DMS53 treated with DMSO at 0.1 percent for 48 hours (cell line): Measurements from ENCODE around the gene QKI.
"Not testable (repeated sequence)": the region's sequence is repeated elsewhere in the genome, so short reads cannot be mapped to it uniquely, and the experiment has no call there.

ENCODE experiments used
- DNase-seq: peaks from one replicate; lab custom pipeline; 2025; ENCODE audit not compliant: unreplicated experiment; lab: John Stamatoyannopoulos, UW

Gene QKI

DNA sequence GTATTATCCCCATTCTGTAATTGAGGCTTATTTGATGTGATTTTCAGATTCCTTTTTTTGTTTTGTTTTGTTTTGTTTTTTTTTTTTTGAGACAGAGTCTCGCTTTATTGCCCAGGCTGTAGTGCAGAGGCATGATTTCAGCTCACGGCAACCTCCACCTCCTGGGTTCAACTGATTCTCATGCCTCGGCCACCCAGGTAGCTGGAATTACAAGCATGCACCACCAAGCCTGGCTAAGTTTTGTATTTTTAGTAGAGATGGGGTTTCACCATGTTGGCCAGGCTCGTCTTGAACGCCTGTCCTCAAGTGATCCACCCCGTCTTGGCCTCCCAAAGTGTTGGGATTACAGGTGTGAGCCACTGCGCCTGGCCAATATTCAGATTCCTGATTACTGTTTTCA lies 62.4 kb downstream of the QKI start:
- DNase-seq: not testable (repeated sequence)

DNA sequence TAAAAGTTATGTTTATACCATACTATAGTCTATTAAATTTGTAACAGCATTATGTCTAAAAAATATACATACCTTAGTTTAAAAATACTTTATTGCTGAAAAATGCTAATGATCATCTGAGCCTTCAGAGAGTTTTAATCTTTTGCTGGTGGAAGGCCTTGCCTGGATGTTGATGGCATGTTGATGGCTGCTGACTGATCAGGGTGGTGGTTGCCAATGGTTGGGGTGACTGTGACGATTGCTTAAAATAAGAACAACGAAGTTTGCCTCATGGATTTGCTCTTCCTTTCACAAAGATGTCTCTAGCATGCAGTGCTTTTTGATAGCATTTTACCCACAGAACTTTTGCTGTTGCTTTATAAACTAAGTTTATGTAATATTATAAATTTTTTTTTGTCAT lies 68.6 kb downstream of the QKI start:
- DNase-seq: no peak

DNA sequence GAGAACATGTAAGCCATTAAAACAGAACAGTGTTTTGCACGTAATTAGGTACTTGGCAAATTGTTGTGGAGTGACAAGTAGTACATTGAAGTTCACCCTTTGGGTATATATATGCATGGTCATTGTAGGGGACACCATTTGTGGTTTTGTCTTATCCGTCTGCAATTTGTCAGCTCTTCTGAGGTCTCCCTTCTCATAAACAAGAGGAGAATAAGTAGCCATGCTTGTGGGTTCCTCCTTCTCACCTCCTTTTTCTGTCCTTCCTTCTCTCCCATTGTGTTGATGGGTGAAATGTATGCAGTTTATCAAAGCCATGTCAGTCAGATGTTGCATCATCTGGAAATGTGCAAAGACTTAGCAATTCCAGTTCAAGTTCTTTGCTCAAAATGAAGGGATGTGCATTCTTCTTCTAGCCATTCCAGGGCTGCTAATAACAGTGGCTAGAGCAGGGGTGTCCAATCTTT lies 70.9 kb downstream of the QKI start:
- DNase-seq: no peak

DNA sequence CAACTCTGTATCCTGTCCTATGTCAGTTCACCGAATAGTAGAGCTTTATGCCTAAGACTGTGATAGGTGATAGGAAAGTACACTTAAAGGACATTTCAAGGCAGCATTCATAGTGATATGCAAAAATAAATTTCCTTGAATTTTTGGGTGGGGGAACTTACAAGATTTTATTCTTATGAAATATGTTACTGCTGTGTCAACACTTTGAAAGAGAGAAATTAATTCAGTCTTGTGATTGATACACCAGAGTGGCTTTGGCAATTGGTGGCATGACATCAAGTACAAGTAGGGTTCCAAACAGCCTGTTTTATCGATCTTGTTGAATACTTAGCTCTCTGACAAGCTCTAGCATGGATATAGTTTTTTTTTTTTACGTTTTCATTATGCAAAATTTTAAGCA lies 72.3 kb downstream of the QKI start:
- DNase-seq: no peak

DNA sequence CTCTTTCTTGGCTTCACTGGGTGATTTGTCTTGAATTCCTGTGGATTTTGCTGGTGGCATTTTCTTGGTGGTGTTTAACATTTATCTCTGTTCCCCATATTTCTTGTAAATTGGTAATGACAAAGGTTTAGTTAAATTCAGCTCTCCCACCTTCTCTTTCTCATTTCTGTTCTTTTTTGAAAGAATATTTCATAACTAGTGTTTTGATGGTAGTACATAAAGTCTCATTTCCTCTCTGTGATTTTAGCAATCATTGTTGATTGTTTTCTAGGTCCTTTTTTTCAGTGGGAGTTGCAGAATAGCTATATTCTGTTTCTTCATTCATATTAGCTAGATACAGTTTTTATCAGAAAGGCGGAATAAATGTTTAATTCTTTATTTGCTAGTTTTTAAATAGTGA lies 73.1 kb downstream of the QKI start:
- no peak for DNase-seq

DNA sequence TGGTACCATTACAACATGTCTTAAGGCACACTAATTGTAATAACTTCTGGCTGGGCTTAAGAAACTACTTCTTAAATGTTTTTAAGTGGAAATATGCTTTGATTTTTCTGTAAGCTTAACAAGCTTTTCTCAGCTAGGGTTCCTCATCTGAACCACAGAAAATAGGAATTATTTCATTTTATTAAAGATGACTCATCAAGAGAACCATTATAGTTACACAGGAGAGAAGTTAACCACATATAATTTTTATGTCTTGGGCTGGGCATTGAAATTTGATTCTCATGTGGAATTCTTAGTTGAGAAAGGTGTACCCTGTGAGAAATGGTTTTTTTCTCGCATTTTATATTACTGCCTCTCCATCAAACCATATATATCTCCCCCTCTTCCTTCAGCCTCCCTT lies 75.1 kb downstream of the QKI start:
- no peak for DNase-seq

DNA sequence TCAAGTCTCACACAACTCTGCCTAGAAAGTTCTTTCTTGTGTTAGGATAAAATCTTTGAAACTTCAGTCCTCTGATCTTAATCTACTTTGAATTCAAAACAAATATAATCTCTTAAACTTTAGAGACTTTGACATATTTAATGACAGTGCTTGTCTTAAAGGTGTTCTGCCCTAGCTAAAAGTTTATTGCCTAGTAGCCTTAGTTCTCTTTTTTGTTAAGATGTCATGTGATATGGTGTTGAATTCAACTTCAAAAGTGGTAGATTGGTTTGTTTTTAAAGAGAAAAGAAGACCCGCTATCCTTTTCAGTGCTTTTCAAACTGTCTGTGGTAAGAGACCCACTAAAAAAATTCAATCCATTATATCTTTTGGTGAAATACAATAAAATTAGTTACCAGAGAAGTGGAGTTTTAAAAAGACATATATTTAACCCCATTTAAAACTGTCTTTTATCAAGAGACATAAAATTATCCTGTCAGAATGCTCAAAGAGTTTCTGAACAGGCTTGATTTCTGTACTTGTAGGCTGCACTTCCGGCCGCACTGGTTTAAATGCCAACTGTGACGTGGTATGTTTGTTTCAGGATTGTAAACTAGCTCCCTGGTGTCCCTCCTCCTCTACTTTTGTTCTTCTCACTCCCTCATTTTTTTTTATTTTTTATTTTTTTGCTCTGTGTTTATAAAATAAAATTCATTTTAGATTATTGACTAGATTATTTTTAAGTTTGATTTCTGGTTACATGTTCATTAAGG lies 76.5 kb downstream of the QKI start:
- peak; percentile 57 for DNase-seq

DNA sequence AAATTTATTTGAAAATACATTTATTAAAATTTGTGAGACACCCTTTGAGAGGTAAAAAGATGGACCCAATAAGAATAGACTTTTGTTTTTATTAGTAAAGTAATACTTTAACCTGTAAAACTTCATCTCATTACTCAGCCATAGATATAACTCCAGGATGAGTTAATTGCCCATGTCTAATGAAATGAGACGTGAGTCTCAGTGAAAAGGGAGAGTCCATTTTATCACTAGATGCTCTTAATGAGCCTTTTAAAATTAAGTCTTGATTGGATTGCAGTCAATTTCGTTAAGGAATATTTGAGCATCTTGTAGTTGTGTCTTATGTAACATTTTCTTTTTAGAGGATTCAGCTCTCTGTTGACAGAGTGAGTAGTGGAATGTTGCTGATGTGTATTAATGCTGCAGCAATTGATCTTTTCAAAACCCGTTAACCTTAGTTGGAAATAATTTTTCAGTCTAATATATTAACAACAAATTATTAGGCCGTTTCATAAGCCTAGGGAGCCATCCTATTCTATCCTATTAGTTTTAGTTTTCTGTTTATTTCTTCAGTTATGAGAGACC lies 77.3 kb downstream of the QKI start:
- DNase-seq: no peak

DNA sequence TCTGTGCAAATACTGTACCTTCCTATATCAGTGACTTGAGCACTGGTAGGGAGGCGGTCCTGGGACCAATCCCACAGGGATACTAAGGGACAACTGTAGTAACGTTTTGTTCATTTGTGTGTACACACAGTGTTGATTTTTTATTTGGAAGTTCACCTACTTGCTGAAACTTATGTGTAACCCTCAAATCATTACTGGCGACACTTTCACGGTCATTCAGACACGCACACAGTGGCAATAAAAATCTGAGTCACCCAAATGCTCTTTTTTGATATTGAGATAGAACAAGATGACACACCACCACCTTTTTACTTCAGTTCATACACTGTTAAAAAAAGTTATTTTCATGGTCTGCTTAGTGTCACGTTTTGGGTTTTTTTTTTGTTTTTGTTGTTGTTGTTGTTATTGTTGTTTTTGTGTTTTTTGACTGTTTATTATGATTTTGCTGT lies 79.8 kb downstream of the QKI start:
- no peak for DNase-seq

DNA sequence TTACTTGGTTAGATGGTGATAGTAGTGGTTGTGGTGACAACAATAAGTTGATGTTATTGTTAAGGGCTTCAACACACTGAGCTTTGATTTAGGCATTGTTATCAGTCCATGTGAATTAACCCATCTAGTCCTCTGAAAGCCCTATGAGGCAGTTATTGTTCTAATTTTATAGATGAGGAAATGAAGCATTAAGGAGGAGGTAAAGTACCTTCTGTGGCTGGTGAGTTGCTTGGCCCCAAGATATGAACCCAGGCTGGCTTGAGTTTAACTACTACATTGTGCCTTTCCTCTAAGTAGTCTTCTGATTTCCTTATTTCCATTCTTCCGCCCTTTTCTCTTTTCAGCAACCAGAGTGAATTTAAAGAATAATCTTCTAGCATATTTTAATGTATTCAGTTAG lies 81.7 kb downstream of the QKI start:
- DNase-seq: no peak

DNA sequence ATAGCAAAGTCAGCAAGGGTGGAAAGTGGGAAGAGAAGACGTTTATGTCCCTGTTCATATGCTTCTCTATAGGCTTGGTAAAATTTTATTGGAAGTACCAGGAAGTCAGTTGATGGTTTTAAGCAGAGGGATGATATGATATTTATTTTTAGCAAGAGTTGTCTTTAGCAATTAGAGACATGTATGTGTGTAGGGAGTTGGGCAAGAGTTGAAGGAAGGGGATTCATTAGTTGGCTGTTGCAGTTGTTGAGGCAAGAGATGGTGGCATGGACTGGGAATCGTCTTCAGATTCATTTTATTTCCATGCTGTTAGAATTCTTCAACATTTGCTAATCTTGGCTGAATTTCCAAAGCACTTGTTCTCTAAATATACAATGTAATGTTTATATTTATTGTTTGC lies 85.6 kb downstream of the QKI start:
- DNase-seq: no peak

DNA sequence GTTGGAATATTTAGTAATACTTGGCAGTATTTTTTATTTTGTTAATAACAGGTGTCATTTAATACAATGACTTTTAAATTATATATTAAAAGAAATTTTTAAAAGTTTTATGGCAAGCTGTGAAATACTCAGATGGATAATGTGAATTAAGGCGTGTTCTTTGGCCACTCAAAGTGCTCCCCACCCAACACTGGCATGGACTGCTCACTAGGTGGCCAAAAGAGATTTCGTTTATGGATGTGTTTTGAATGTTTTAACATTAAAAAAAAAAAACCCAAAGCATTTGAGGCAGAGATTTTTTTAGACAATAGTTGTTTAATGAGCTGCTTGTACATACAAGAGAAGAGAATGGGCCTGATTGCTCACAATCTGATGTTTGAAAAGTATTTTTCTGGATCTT lies 86.5 kb downstream of the QKI start:
- no peak for DNase-seq

DNA sequence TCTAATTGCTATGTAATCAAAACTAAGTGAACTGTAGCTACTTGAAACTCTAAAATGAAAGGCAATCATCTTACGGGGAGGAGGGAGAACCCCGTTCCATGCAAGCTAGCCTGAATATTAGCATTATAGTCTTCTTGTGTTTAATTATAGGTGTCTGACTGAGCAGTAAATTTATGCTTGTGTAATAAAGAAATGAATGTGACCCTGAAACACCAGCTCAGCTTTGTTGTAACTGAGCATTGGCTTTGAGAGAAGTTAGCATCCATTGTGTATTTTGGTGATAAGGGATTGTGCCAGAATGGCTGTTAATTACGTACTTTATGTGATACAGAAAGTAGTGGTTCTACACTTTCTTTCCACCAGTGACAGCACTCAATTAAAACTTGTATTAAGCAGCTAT lies 86.9 kb downstream of the QKI start:
- DNase-seq: no peak

DNA sequence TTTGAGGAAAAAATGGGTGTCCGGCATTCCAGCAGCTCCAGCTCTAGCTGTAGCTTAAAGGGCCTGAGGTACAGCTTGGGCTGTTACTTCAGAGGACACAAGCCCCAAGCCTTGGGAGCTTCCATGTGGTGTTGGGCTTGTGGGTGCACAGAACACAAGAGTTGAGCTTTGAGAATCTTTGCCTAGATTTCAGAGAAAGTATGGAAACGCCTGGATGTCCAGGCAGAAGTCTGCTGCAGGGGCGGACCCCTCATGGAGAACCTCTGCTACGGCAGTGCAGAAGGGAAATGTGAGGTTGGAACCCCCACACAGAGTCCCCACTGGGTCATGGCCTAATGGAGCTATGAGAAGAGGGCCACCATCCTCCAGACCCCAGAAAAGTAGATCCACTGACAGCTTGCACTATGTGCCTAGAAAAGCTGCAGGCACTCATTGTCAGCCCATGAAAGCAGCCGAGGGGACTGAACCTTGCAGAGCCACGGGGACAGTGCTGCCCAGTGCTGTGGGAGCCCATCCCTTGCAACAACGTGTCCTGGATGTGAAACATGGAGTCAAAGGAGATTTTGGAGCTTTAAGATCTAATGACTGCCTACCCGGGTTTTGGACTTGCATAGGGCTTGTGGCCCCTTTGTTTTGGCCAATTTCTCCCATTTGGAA lies 90.6 kb downstream of the QKI start:
- no peak for DNase-seq

DNA sequence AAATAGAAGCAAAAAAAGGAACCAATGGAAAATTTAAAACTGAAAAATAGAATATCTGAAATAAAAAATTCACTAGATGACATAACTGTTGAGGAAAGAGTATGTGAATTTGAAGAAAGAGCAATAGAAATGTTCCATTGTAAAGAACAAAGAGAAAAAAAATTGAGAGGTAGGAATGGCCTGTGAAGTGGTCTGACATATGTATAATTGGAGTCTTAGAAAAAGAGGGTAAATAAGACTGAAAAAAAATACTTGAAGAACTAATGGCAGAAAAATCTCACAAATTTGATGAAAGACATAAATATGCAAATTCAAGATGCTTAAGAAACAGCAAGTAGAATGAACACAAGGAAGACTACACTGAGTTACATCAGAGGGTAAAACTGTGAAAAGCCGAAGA lies 93.4 kb downstream of the QKI start:
- no peak for DNase-seq

DNA sequence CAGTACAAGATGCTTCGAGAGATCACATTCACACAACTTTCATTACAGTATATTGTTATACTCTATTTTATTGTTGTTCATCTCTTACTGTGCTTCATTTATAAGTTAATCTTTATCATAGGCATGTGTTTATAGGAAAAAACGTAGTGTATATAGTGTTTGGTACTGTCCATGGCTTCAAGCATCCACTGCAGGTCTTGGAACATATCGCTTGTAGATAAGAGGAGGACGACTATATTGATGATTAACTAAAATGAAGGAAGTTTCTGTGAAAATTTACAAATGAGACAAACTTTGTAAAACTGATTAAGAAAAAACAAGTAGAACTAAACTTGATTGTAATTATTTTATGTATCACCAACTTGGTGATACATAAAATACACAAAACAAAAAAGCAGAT lies 98.5 kb downstream of the QKI start:
- DNase-seq: no peak

DNA sequence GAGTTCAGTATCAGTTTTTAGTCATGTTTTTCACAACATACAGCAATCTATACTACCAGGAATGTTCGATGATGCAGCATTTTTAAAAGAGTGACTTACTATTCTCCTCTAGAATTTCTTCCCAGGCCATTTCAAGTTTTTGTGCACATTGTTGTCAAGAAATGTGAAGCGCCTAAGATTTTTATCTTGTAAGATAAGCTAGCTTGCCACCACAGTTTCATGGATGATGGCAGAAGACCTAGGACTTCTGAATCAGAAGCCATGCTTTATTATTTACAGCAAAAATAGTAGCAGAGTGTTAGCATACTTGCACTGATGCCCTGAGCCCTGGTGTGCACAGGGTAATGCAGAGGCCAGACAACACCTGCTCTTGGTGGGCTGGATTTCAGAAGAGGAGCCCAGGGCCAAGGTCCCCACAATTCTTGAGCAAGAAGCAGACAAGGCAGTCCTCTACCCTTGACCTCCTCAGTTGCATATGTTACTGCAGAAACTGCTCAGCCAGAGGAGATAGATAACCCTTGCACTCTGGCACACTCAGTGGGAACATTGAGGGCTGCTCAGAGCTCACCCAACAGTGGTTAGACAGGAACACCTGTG lies 99.2 kb downstream of the QKI start:
- no peak for DNase-seq

DNA sequence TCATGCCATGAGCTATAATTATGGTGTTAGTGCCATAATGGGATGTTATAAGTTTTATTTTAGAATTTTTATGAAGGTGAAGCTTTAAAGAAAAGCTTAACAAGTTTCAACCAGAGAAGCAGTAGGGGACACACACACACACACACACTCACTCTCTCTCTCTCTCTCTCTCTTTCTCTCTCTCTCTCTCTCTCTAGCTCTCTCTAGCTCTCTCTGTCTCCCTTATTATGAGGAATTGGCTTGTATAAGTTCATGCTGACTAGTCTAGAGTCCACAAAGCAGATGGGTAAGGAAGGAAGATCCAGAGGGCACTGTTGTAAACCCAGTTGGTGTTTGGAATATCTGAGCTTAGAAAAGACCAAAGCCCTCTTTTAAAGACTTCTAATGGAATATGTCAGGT lies 102.4 kb downstream of the QKI start:
- no peak for DNase-seq

DNA sequence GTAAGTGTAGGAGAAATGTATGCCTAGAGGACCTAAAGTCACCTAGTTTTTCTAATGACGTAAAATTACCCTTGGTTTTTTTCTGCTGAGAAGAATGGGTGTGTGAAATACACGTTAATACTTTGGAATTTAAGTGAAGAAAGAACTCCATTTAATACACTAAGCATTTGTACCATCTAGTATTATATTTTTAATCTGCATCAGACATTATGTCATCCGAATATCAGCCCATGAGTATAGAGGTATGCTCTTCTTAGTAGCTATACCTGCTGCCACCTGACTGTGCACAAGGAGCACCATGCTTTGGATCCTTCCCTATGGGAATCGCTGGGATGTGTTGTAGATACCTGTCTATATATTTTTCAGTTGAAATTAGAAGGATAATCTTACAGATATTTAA lies 106.4 kb downstream of the QKI start:
- DNase-seq: no peak

DNA sequence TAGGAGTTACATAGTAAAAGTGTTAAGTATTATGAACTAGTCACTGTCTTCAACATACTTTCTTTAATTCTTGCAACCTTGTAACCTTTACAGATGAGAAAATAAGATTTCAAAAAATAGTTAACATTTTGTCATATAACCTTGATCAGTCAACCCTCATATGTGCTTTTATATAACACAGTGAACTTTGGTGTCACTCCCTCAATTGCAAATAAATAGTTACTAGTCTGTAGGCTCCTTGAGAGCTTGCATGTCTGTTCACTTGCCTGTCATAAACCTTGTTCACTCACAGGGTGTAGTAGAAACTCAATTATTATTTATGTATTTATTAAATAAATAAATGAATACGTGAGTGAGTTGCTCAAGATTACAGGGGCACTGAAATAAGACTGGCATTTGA lies 107.5 kb downstream of the QKI start:
- no peak for DNase-seq

DNA sequence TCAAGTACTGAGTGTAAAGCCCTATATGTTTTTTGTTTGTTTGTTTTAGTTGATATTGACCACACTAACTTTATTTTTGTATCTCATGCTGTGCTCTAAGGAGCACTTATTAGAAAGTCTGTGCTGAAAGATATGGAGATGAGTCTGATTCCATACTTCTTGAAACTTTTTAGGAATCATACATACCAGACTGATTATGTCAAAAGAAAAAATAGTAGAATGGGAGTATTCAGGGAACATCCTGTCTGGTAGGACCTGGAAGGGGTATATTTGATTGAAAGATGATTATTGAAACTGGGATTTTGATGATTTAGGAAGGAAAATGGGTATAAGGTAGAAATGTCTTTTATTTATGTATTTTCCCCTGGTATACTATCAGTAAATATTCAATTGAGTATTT lies 111.4 kb downstream of the QKI start:
- no peak for DNase-seq

DNA sequence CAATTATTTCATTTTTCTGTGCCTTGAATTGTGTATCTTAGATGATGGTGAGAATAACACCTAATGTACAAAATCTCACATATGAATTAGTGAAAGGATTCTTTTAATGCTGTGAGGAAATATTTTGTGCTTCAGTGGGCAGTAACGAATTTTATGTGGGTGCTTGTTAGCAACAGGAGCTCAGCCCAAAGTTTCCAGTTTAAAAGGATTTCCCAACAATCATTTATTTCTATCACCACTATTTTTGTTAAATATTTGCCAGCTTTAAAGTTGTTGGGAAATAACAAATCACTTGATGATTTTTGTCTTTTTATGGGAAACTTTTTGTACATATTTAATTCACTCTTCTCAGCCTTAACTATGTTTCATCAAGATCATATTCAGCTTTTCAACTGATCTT lies 111.8 kb downstream of the QKI start:
- no peak for DNase-seq
